Smooth muscle cell (in vitro differentiated cells): Measurements from ENCODE around the gene LCT. TPM values are rescaled to one million over a fixed set of nuclear protein-coding genes. Genes with fewer than 3 reads are reported as not detected.

Experiments
- DNase-seq: peaks from one replicate; lab custom pipeline; 2025; ENCODE audit not compliant: unreplicated experiment; lab: John Stamatoyannopoulos, UW
- H2AFZ ChIP-seq: fragments of 200-600 bp; sonication (generic); 2 replicates; pipeline ENCODE4 v1.6.0; 2016; ENCODE audit warnings: antibody characterized with exemption, low read depth, mild to moderate bottlenecking
- H3F3A ChIP-seq: fragments of 200-600 bp; sonication (generic); 2 replicates; pipeline ENCODE4 v1.6.0; 2017; ENCODE audit warnings: antibody characterized with exemption, low read depth
- H3K27ac ChIP-seq: fragments of 200-600 bp; sonication (generic); 2 replicates; pipeline ENCODE4 v1.5.1; 2016; ENCODE audit warnings: low read depth, mild to moderate bottlenecking
- H3K27me3 ChIP-seq: fragments of 200-600 bp; sonication (generic); 2 replicates; pipeline ENCODE4 v1.6.1; 2016; ENCODE audit warnings: low read depth, mild to moderate bottlenecking
- H3K36me3 ChIP-seq: fragments of 200-600 bp; sonication (generic); 2 replicates; pipeline ENCODE4 v1.5.1; 2016; ENCODE audit warnings: low read depth
- H3K4me1 ChIP-seq: fragments of 200-600 bp; sonication (generic); 2 replicates; pipeline ENCODE4 v1.5.1; 2016; ENCODE audit warnings: low read depth
- H3K4me2 ChIP-seq: fragments of 200-600 bp; sonication (generic); 2 replicates; pipeline ENCODE4 v1.6.0; 2016; ENCODE audit warnings: mild to moderate bottlenecking
- H3K4me3 ChIP-seq: fragments of 200-600 bp; sonication (generic); 2 replicates; pipeline ENCODE4 v1.5.1; 2016; ENCODE audit warnings: mild to moderate bottlenecking
- H3K79me2 ChIP-seq: fragments of 200-600 bp; sonication (generic); 2 replicates; pipeline ENCODE4 v1.6.0; 2016; ENCODE audit warnings: low read depth, mild to moderate bottlenecking
- H3K9ac ChIP-seq: fragments of 200-600 bp; sonication (generic); 2 replicates; pipeline ENCODE4 v1.6.0; 2016; ENCODE audit warnings: low read depth
- H3K9me3 ChIP-seq: fragments of 200-600 bp; sonication (generic); replicated peaks from 2 replicates; pipeline ENCODE4 v1.5.1; 2016; ENCODE audit warnings: low read depth
- H4K20me1 ChIP-seq: fragments of 200-600 bp; sonication (generic); 2 replicates; pipeline ENCODE4 v1.6.0; 2016; ENCODE audit warnings: low read depth
- CTCF ChIP-seq: fragments of 200-600 bp; sonication (generic); IDR thresholded peaks from 2 replicates; pipeline ENCODE4 v1.5.1; 2017; ENCODE audit warnings: borderline replicate concordance, mild to moderate bottlenecking, antibody characterized with exemption; ENCODE audit not compliant: insufficient read depth, poor library complexity, severe bottlenecking
- WGBS: methylation state at CpG from one replicate; pipeline ENCODE4 v1.1.7; 2016; ENCODE audit warnings: low lambda C conversion rate; 5-methylcytosine and 5-hydroxymethylcytosine counted together
- polyA plus RNA-seq: library from polyadenylated mRNA; unstranded; fragments of >200 nt; fragmentation: Nextera tagmentation; extraction: Ambion mirVana; gene quantifications from 2 replicates; pipeline ENCODE4 v1.2.1, GENCODE V29; 2016
- total RNA-seq: library from RNA; depleted of rRNA; stranded (reverse); fragments of >200 nt; gene quantifications from 2 replicates; pipeline ENCODE4 v1.2.3, GENCODE V29; 2014

The LCT gene
- total and polyA plus RNA-seq, 2 experiments from 2014 or later = 0.31 TPM; not detected in 1

DNA sequence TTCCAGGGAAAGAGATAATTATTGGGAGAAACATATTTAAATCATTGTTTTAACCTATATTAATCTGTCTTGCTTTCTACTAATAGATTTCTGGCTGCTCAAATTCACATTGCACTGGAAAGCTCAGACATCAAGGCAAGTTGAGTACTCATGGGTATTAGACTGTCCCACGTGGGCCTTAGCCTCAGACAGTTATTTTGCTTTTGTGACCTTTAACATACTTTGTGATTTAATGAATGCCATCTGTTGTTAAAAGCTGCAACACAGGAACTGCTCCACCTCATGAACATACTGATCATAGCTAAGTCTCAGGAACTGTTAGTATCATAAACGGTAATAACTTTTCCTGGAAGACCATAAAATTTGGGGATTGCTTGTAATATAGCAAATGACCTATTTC lies 2.7 kb upstream of the LCT start:
- no peak for DNase-seq
- Histone ChIP-seq H4K20me1 (no peaks in the 10 kb centered on the region), H3K4me3 (no peak overlapping the region), H3K79me2 (no peaks in the 10 kb centered on the region), H3K9me3 (no peaks in the 10 kb centered on the region), H3K9ac (no peak overlapping the region), H3F3A (no peaks in the 10 kb centered on the region), H3K27me3 (no peaks in the 10 kb centered on the region), H3K36me3 (no peaks in the 10 kb centered on the region), H3K4me2 (no peak overlapping the region), H2AFZ (no peak overlapping the region), H3K4me1 (no peaks in the 10 kb centered on the region), H3K27ac (no peak overlapping the region)
- TF ChIP-seq CTCF = no peak
- 35% methylated on average over 2 of the region's 2 CpGs for WGBS

DNA sequence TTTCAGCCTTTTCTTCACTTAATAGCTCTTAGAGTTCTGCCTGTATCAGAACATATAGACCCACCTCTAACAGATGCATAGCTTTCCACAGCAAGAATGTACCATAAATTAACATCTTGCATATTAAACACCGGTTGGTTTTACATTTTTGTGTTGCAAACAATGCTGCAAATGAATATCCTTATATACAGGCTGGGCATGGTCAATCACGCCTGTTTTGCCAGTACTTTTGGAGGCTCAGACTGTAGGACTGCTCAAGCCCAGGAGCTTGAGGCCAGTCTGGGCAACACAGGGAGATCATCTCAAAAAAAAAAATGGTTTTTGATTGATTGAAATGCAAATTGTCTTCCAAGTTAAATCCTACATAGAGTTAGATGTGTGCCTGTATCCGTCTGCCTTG lies 1.5 kb upstream of the LCT start:
- no peaks in the 10 kb centered on the region for H3F3A ChIP-seq
- H3K4me2 ChIP-seq = no peak overlapping the region
- H3K9ac ChIP-seq = no peak overlapping the region
- H2AFZ ChIP-seq = no peak overlapping the region
- 94% methylated on average over 3 of the region's 3 CpGs for WGBS
- no peak for TF ChIP-seq CTCF
- H4K20me1 ChIP-seq = no peaks in the 10 kb centered on the region
- no peaks in the 10 kb centered on the region for H3K9me3 ChIP-seq
- H3K27me3 ChIP-seq = no peaks in the 10 kb centered on the region
- DNase-seq = no peak
- no peaks in the 10 kb centered on the region for H3K79me2 ChIP-seq
- H3K4me3 ChIP-seq = no peak overlapping the region
- no peaks in the 10 kb centered on the region for H3K4me1 ChIP-seq
- H3K27ac ChIP-seq = no peak overlapping the region
- H3K36me3 ChIP-seq = no peaks in the 10 kb centered on the region

- no peak overlapping the region for H3K9ac ChIP-seq
- no peaks in the 10 kb centered on the region for H3K9me3 ChIP-seq
- H3F3A ChIP-seq = no peaks in the 10 kb centered on the region
- 98% methylated on average over 6 of the region's 6 CpGs for WGBS
- H2AFZ ChIP-seq = no peak overlapping the region
- DNase-seq = no peak
- H4K20me1 ChIP-seq = no peaks in the 10 kb centered on the region
- no peaks in the 10 kb centered on the region for H3K27me3 ChIP-seq
- no peak overlapping the region for H3K4me2 ChIP-seq
- H3K27ac ChIP-seq = no peak overlapping the region
- H3K4me3 ChIP-seq = no peak overlapping the region
- H3K36me3 ChIP-seq = no peaks in the 10 kb centered on the region
- TF ChIP-seq CTCF = no peak
- no peaks in the 10 kb centered on the region for H3K4me1 ChIP-seq
- no peaks in the 10 kb centered on the region for H3K79me2 ChIP-seq
Observed at GRCh38 chr2:135832891-135833290, 4.1 kb downstream of the LCT start.

GRCh38 chr2:135831180-135831812 lies 5.7 kb downstream of the LCT start:
- H3K4me3 ChIP-seq = no peak overlapping the region
- H4K20me1 ChIP-seq = no peaks in the 10 kb centered on the region
- no peak for DNase-seq
- H3K9me3 ChIP-seq = no peaks in the 10 kb centered on the region
- no peaks in the 10 kb centered on the region for H3K79me2 ChIP-seq
- no peak overlapping the region for H3K27ac ChIP-seq
- no peaks in the 10 kb centered on the region for H3F3A ChIP-seq
- 83% methylated on average over 14 of the region's 14 CpGs for WGBS
- H3K4me1 ChIP-seq = no peaks in the 10 kb centered on the region
- H3K4me2 ChIP-seq = no peak overlapping the region
- no peak overlapping the region for H2AFZ ChIP-seq
- no peaks in the 10 kb centered on the region for H3K27me3 ChIP-seq
- TF ChIP-seq CTCF = no peak
- H3K36me3 ChIP-seq = no peaks in the 10 kb centered on the region
- H3K9ac ChIP-seq = no peak overlapping the region
